ENCODE measurements around the gene HOXA5.

GRCh38 chr7:27164367-27165088 lies 21.0 kb upstream of the HOXA5 start:
- TF ChIP-seq CTCF (IDR thresholded peaks at IDR 0.05) (no peak), POLR2AphosphoS5 (IDR thresholded peaks at IDR 0.05) (no peak)

Measured in esophagus muscularis mucosa (tissue), 3 donors.